Sigmoid colon (tissue), 7 donors: Measurements from ENCODE around the gene LY6G6D. TPM values are rescaled to one million over a fixed set of nuclear protein-coding genes. Genes with fewer than 3 reads are reported as not detected.
A peak's percentile ranks its signal among the peaks of the same experiment; 100 is the strongest.

Experiments
- DNase-seq: peaks from one replicate; pipeline ENCODE4 v3.0.0-alpha.2; 2019
- H3K27ac ChIP-seq, 4 donors: fragments of 200-600 bp; sonication (generic); one replicate each; pipeline ENCODE4 v1.5.1; 2016 to 2019; ENCODE audit warnings: mild to moderate bottlenecking in 1 of 4
- H3K27me3 ChIP-seq, 3 donors: fragments of 200-600 bp; sonication (generic); one replicate each; pipeline ENCODE4 v1.5.1; 2019; ENCODE audit warnings: mild to moderate bottlenecking in 1 of 3
- H3K36me3 ChIP-seq, 4 donors: fragments of 200-600 bp; sonication (generic); one replicate each; pipeline ENCODE4 v1.5.1; 2016 to 2019
- H3K4me1 ChIP-seq, 4 donors: fragments of 200-600 bp; sonication (generic); one replicate each; pipeline ENCODE4 v1.5.1; 2017 to 2019
- H3K4me3 ChIP-seq, 4 donors: fragments of 200-600 bp; sonication (generic); one replicate each; pipeline ENCODE4 v1.5.1; 2017 to 2019; ENCODE audit warnings: mild to moderate bottlenecking in 2 of 4, moderate library complexity in 1 of 4
- H3K9me3 ChIP-seq, 4 donors: fragments of 200-600 bp in 3 of 4; sonication (generic) in 3 of 4; one replicate each; pipeline versions ENCODE4 v1.5.1 to v1.6.1; 2013 to 2019
- CTCF ChIP-seq, 4 experiments: fragments of 450-650 bp in 3 of 4; fragments of 200-600 bp in 1 of 4; IDR thresholded peaks; one replicate each; pipeline ENCODE4 v1.5.1; 2016 to 2019; ENCODE audit warnings: antibody characterized with exemption in 4 of 4, mild to moderate bottlenecking in 3 of 4, moderate library complexity in 2 of 4
- EP300 ChIP-seq, 4 donors: sonication (generic); formaldehyde crosslinking; IDR thresholded peaks; one replicate each; pipeline ENCODE4 v1.6.1; 2017; ENCODE audit warnings: antibody characterized with exemption in 4 of 4
- POLR2A ChIP-seq, 2 donors: fragments of 450-650 bp; IDR thresholded peaks; one replicate each; pipeline ENCODE4 v1.6.1; 2016; ENCODE audit warnings: antibody characterized with exemption in 2 of 2, mild to moderate bottlenecking in 2 of 2, moderate library complexity in 2 of 2
- POLR2AphosphoS5 ChIP-seq, 4 donors: sonication (generic); formaldehyde crosslinking; IDR thresholded peaks; one replicate each; pipeline ENCODE4 v1.6.1; 2017; ENCODE audit warnings: antibody characterized with exemption in 4 of 4
- WGBS, 2 donors: extraction: QIAGEN DNeasy Blood & Tissue Kit; methylation state at CpG; one replicate each; pipeline ENCODE4 v1.1.7; 2013; 5-methylcytosine and 5-hydroxymethylcytosine counted together
- intact Hi-C: fragments of 100-400 bp; cut with DNase I; formaldehyde crosslinking; loops from one replicate; pipeline ENCODE4 v1.15.1; 2023
- polyA plus RNA-seq, 3 donors: library from polyadenylated mRNA; stranded (reverse); fragments of 200-250 nt; gene quantifications; one replicate each; pipeline ENCODE4 v1.2.3, GENCODE V29; 2013
- total RNA-seq, 4 donors: library from RNA; depleted of rRNA; stranded (reverse); fragments of >200 nt; gene quantifications; one replicate each; pipeline ENCODE4 v1.1.0, GENCODE V29; 2016
- donor health status: healthy with polysubstance abuse.
- donor health status: Bipolar disorder and iron deficiency.
- donor health status: healthy.

Gene LY6G6D
- total and polyA plus RNA-seq, 7 donors = 0.31 to 21.2 (median 6.4) TPM; not detected in 2

DNA sequence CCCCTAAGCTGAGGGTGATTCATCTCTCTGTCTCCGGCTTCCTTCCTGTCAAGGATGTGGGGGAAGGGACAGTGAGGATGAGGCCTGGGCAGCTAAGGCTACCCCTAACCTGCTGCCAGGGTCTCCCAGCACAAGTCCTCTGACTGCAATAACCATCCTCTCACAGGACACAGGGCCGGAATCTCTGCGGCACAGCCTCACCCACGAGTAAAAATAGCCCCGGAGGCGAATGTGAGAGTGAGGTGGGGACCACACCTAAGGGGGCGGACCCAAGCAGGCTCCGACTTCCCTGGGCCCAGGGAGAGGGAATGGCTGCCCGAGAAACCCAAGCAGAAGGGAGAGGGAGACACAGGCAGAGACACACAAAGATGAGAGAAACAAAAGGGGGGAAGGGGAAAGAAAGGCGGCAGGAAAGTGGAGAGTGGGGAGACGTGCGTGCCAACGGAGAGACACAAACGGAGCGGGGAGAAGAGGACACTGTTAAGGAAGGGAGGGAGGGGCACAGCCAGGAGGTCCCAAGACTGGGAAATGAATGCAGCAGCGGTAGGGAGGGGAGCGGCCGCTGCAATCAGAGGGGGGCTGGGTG, 19.8 kb downstream of the LY6G6D start:
- H3K27ac ChIP-seq = peak overlapping the region; percentile 92 to 98 (median 94)
- peaks cover 24 to 36% (median 28%) of the 10 kb centered on the region in 4 donors for H3K36me3 ChIP-seq
- H3K27me3 ChIP-seq = no peaks in the 10 kb centered on the region
- 0% methylated on average over 18 of the region's 18 CpGs for WGBS, 2 donors
- no peaks in the 10 kb centered on the region for H3K9me3 ChIP-seq
- intact Hi-C loops = no loop called here
- no peak for DNase-seq
- H3K4me1 ChIP-seq = peaks cover 0 to 45% (median 37%) of the 10 kb centered on the region in 4 donors
- no peak for TF ChIP-seq CTCF (IDR thresholded peaks at IDR 0.05)
- TF ChIP-seq EP300 (IDR thresholded peaks at IDR 0.05) = no peak
- peak in 2 of 4 donors; percentile 29 to 60 for TF ChIP-seq POLR2AphosphoS5 (IDR thresholded peaks at IDR 0.05)
- peak in 1 of 2 donors; percentile 49 for TF ChIP-seq POLR2A (IDR thresholded peaks at IDR 0.05)
- H3K4me3 ChIP-seq = peak overlapping the region; percentile 64 to 76 (median 73)

GRCh38 chr6:31736021-31736767, 21.0 kb downstream of the LY6G6D start, which contains the start of gene CLIC1:
TSS of gene CLIC1 (minus strand) at chr6:31736530. CDS start at chr6:31736300, 230 bp downstream.
- Histone ChIP-seq H3K4me3 (peak within 1 kb of the TSS; percentile 64 to 76 (median 73)), H3K27ac (peak within 1 kb of the TSS; percentile 92 to 98 (median 94)), H3K27me3 (no peaks in the 10 kb centered on the region), H3K4me1 (peaks cover 0 to 49% (median 40%) of the 10 kb centered on the region in 4 donors), H3K9me3 (no peaks in the 10 kb centered on the region), H3K36me3 (peaks cover 23 to 30% (median 27%) of the 10 kb centered on the region in 4 donors)
- WGBS, 2 donors = 0 to 1% methylated on average over 24 of the region's 24 CpGs
- TF ChIP-seq POLR2A (IDR thresholded peaks at IDR 0.05) (peak; percentile 88 to 97), POLR2AphosphoS5 (IDR thresholded peaks at IDR 0.05) (peak; percentile 97 to 98 (median 98)), CTCF (IDR thresholded peaks at IDR 0.05) (no peak), EP300 (IDR thresholded peaks at IDR 0.05) (no peak)
- DNase-seq = peak; percentile 95
- intact Hi-C loops = no loop called here

GRCh38 chr6:31736768-31737314, 21.7 kb downstream of the LY6G6D start:
- DNase-seq = no peak
- H3K9me3 ChIP-seq = no peaks in the 10 kb centered on the region
- 15 to 20% methylated on average over 10 of the region's 10 CpGs for WGBS, 2 donors
- H3K27ac ChIP-seq = peak overlapping the region; percentile 92 to 98 (median 94)
- H3K4me1 ChIP-seq = peaks cover 0 to 49% (median 40%) of the 10 kb centered on the region in 4 donors
- H3K27me3 ChIP-seq = no peaks in the 10 kb centered on the region
- TF ChIP-seq POLR2AphosphoS5 (IDR thresholded peaks at IDR 0.05) (no peak), POLR2A (IDR thresholded peaks at IDR 0.05) (no peak), EP300 (IDR thresholded peaks at IDR 0.05) (no peak), CTCF (IDR thresholded peaks at IDR 0.05) (no peak)
- H3K4me3 ChIP-seq = peak overlapping the region; percentile 64 to 76 (median 73)
- peaks cover 17 to 23% (median 21%) of the 10 kb centered on the region in 4 donors for H3K36me3 ChIP-seq
- intact Hi-C loops = no loop called here

GRCh38 chr6:31737315-31737990, 22.3 kb downstream of the LY6G6D start:
- H3K4me1 ChIP-seq = peaks cover 0 to 49% (median 40%) of the 10 kb centered on the region in 4 donors
- peak overlapping the region; percentile 92 to 98 (median 94) for H3K27ac ChIP-seq

More at GRCh38 chr6:31737315-31737990, 22.3 kb downstream of the LY6G6D start:
- H3K4me3 ChIP-seq = peak overlapping the region in 1 of 4 donors; percentile 64
- WGBS, 2 donors = 10 to 18% methylated on average over 7 of the region's 7 CpGs
- H3K9me3 ChIP-seq = no peaks in the 10 kb centered on the region
- TF ChIP-seq POLR2A (IDR thresholded peaks at IDR 0.05) = no peak
- no peak for TF ChIP-seq EP300 (IDR thresholded peaks at IDR 0.05)
- no peak for TF ChIP-seq POLR2AphosphoS5 (IDR thresholded peaks at IDR 0.05)
- TF ChIP-seq CTCF (IDR thresholded peaks at IDR 0.05) = no peak
- H3K27me3 ChIP-seq = no peaks in the 10 kb centered on the region
- intact Hi-C loops = no loop called here
- no peak for DNase-seq
- H3K36me3 ChIP-seq = peaks cover 13 to 17% (median 15%) of the 10 kb centered on the region in 4 donors
